Esophagus squamous epithelium (tissue), 5 donors: ENCODE measurements around the gene OR1J1. TPM values are rescaled to one million over a fixed set of nuclear protein-coding genes. Genes with fewer than 3 reads are reported as not detected.
A peak's percentile ranks its signal among the peaks of the same experiment; 100 is the strongest.

Experiments used
- DNase-seq: peaks from one replicate; lab custom pipeline; 2025; lab: John Stamatoyannopoulos, UW
- H3K27ac ChIP-seq, 4 donors: fragments of 200-600 bp; sonication (generic); one replicate each; pipeline ENCODE4 v1.5.1; 2016 to 2019; ENCODE audit warnings: mild to moderate bottlenecking in 1 of 4
- H3K27me3 ChIP-seq, 4 donors: fragments of 200-600 bp; sonication (generic); 1 replicate in 3 of 4; 2 replicates in 1 of 4; pipeline versions ENCODE4 v1.5.1 to v1.6.0; 2017 to 2021; ENCODE audit warnings: antibody characterized with exemption in 1 of 4
- H3K36me3 ChIP-seq, 3 donors: fragments of 200-600 bp; sonication (generic); one replicate each; pipeline ENCODE4 v1.5.1; 2016 to 2019
- H3K4me1 ChIP-seq, 3 donors: fragments of 200-600 bp; sonication (generic); one replicate each; pipeline ENCODE4 v1.5.1; 2017 to 2019
- H3K4me3 ChIP-seq, 4 donors: fragments of 200-600 bp; sonication (generic); 1 replicate in 3 of 4; 2 replicates in 1 of 4; pipeline ENCODE4 v1.5.1; 2016 to 2019; ENCODE audit warnings: mild to moderate bottlenecking in 2 of 4, moderate library complexity in 1 of 4
- H3K9me3 ChIP-seq, 3 donors: fragments of 200-600 bp; sonication (generic); one replicate each; pipeline ENCODE4 v1.5.1; 2016 to 2019
- CTCF ChIP-seq, 6 experiments: fragments of 450-650 bp in 4 of 6; fragments of 200-600 bp in 2 of 6; sonication (generic) in 2 of 6; IDR thresholded peaks; one replicate each; pipeline ENCODE4 v1.5.1; 2016 to 2019; ENCODE audit warnings: antibody characterized with exemption in 6 of 6, mild to moderate bottlenecking in 4 of 6, moderate library complexity in 4 of 6
- POLR2A ChIP-seq, 4 donors: fragments of 450-650 bp; IDR thresholded peaks; one replicate each; pipeline ENCODE4 v1.6.1; 2017; ENCODE audit warnings: antibody characterized with exemption in 4 of 4, mild to moderate bottlenecking in 4 of 4, moderate library complexity in 3 of 4
- WGBS, 2 donors: methylation state at CpG; one replicate each; pipeline ENCODE4 v1.1.5; 2018; 5-methylcytosine and 5-hydroxymethylcytosine counted together
- intact Hi-C: fragments of 100-400 bp; cut with DNase I; formaldehyde crosslinking; loops from one replicate; pipeline ENCODE4 v1.15.0; 2022
- total RNA-seq, 4 donors: library from RNA; depleted of rRNA; stranded (reverse); fragments of >200 nt; gene quantifications; one replicate each; pipeline ENCODE4 v1.1.0, GENCODE V29; 2016
- donor health status: DM: yes; HTN: yes; CAD: no.

The OR1J1 gene
- total RNA-seq, 4 donors from 2014 or later, result not detected

DNA sequence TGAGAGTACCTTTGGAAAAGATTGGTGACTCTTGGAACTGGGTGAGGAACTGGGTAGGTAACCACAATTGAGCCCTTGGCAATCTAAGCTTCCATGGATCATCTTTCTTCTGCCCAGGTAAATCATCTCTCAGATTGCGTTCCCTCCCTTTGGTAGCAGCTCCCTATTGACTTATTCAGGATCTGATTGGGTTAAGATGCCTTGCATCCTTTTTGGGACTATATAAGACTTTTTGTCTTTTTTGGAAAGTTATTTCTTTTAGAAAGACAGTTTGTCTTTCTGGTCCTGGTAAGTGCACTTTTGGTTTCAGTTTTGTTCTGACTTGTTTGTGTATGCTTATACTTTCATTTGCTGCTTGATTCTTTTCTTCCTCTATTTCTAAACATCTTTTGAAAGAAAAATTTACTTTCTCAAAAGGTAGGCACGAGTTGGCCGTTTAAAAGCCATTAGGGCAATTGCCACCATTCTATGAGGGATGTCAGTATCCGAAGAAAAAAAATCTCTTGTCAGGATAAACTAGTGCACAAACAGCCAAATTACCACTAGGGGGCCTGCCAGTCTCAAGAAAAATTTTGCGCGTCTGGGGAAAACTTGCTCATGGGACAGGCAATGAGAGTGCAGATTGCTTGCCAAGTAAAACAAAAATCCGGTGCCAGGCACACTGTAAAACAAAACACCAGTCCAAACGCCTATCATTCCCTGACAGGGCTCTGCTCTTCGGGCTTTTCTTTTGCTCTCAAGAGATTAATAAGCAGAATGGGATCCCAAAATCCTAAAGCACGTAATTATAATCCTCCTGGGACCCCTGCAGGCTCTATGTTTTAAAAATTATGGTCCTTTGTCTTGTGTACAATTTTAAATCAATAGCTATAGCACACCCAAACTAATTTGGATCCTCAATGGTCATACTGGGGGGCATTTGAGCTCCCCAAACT, 12.8 kb downstream of the OR1J1 start:
- Histone ChIP-seq H3K36me3 (no peaks in the 10 kb centered on the region), H3K9me3 (no peaks in the 10 kb centered on the region), H3K4me3 (peak overlapping the region; percentile 20 to 63 (median 43)), H3K27me3 (no peaks in the 10 kb centered on the region), H3K27ac (peak overlapping the region; percentile 16 to 56 (median 34)), H3K4me1 (peaks cover 0 to 22% (median 14%) of the 10 kb centered on the region in 3 donors)
- intact Hi-C loops, result loop anchor here (5.0 kb wide), 1 partner anchor 347 kb away; no protein-coding TSS in a partner anchor
- peak; percentile 26 for DNase-seq
- TF ChIP-seq CTCF (IDR thresholded peaks at IDR 0.05) (peak; percentile 83 to 88 (median 86)), POLR2A (IDR thresholded peaks at IDR 0.05) (no peak)
- WGBS, 2 donors, result 6 to 8% methylated on average over 9 to 10 of the region's 10 CpGs

DNA sequence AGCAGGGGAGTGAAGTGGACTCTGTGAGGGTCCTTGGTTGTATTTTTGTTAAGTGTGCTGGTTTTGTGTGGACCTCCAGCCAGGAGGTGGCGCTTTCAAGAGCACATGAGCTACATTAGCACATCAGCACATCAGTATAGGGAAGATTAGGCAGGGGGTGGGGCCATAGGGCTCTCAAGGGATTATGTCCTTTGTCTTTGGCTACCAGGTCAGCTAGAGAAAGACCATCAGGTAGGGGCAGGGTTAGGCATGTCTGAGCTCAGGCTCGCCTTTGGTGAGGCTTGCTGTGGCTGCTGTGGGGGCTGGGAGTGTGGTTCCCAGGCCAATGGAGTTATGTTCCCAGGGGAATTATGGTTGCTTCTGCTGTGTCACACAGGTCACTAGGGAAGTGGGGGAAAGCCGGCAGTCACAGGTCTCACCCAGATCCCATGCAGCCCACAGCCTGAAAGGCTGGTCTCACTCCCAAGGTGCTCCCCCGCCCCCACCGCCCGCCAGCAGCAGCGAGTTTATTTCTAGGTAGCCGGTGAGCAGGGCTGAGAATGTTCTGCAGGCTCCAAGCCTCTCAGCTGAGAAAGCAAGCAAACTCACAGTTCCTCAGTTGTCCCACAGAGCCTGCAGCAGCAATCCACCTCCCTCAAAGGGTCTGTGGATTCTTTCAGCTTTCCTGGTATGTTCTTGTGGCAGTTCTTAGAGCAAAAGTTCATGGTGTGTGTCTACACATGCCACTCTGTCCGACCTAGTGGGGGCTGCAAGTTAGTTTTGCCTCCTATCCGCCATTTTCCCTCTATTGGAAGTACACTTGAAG, 13.7 kb downstream of the OR1J1 start:
- H3K4me3 ChIP-seq, result peak overlapping the region in 3 of 4 donors; percentile 39 to 63 (median 47)
- WGBS, 2 donors, result 78 to 89% methylated on average over 2 to 5 of the region's 10 CpGs
- TF ChIP-seq CTCF (IDR thresholded peaks at IDR 0.05) (peak in 1 of 6 experiments; percentile 22), POLR2A (IDR thresholded peaks at IDR 0.05) (no peak)
- intact Hi-C loops, result loop anchor here (5.0 kb wide), 1 partner anchor 348 kb away; no protein-coding TSS in a partner anchor
- H3K27me3 ChIP-seq, result no peaks in the 10 kb centered on the region
- peak overlapping the region in 3 of 4 donors; percentile 16 to 56 (median 47) for H3K27ac ChIP-seq
- no peak for DNase-seq
- H3K9me3 ChIP-seq, result no peaks in the 10 kb centered on the region
- no peaks in the 10 kb centered on the region for H3K36me3 ChIP-seq
- H3K4me1 ChIP-seq, result peaks cover 0 to 22% (median 14%) of the 10 kb centered on the region in 3 donors

GRCh38 chr9:122457787-122458186, 19.9 kb downstream of the OR1J1 start:
- intact Hi-C loops, result loop anchor here (10.0 kb wide), 1 partner anchor 333 kb away; no protein-coding TSS in a partner anchor

DNA sequence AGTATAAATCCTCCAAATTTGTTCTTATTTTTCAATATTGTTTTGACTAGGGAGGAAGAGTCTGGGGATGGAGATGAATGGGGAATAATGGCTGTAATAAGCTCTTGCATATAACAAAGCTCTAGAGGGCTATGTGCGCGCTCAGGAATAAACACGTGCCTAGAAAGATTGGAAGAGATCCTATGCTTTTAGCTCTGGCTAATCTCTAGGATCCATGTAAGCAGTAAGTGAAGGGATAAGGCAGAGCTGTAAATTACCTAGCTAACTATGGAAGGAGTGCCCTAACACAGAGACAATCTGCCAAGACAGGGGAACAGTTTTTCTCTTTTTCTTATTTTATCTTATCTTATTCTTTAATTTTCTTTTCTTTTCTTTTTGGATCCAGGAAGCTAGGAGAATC, 21.6 kb downstream of the OR1J1 start:
- intact Hi-C loops, result loop anchor here (10.0 kb wide), 1 partner anchor 331 kb away; no protein-coding TSS in a partner anchor
- peaks cover 0 to 7% (median 0%) of the 10 kb centered on the region in 3 donors for H3K4me1 ChIP-seq
- no peaks in the 10 kb centered on the region for H3K36me3 ChIP-seq
- no peaks in the 10 kb centered on the region for H3K9me3 ChIP-seq
- no peak for TF ChIP-seq CTCF (IDR thresholded peaks at IDR 0.05)
- no peak for TF ChIP-seq POLR2A (IDR thresholded peaks at IDR 0.05)
- H3K27ac ChIP-seq, result no peak overlapping the region
- DNase-seq, result no peak
- H3K27me3 ChIP-seq, result no peaks in the 10 kb centered on the region
- 87 to 89% methylated on average over 3 of the region's 3 CpGs for WGBS, 2 donors
- no peak overlapping the region for H3K4me3 ChIP-seq

More at GRCh38 chr9:122457787-122458186, 19.9 kb downstream of the OR1J1 start:
- Histone ChIP-seq H3K27me3 (no peaks in the 10 kb centered on the region), H3K36me3 (no peaks in the 10 kb centered on the region), H3K4me3 (no peak overlapping the region), H3K4me1 (peaks cover 0 to 4% (median 0%) of the 10 kb centered on the region in 3 donors), H3K9me3 (no peaks in the 10 kb centered on the region), H3K27ac (no peak overlapping the region)
- TF ChIP-seq CTCF (IDR thresholded peaks at IDR 0.05), result no peak
- no peak for TF ChIP-seq POLR2A (IDR thresholded peaks at IDR 0.05)
- DNase-seq, result no peak
- WGBS, 2 donors, result 90 to 96% methylated on average over 1 of the region's 1 CpG
